Endodermal cell (in vitro differentiated cells): Measurements from ENCODE around the gene PSMD8. TPM values are rescaled to one million over a fixed set of nuclear protein-coding genes. Genes with fewer than 3 reads are reported as not detected.
A peak's percentile ranks its signal among the peaks of the same experiment; 100 is the strongest.

Experiments
- DNase-seq: peaks from one replicate; pipeline ENCODE4 v3.0.0-alpha.2; 2017
- H3K27ac ChIP-seq: 2 replicates; pipeline ENCODE4 v1.5.1; 2013; ENCODE audit warnings: mild to moderate bottlenecking, low read depth, low read length, moderate library complexity
- H3K27me3 ChIP-seq: 2 replicates; pipeline ENCODE4 v1.6.1; 2013; ENCODE audit warnings: mild to moderate bottlenecking, low read length, moderate library complexity; ENCODE audit not compliant: insufficient read depth, control insufficient read depth, poor library complexity, severe bottlenecking
- H3K36me3 ChIP-seq: 2 replicates; pipeline ENCODE4 v1.7.0; 2013; ENCODE audit warnings: mild to moderate bottlenecking, low read length, moderate library complexity; ENCODE audit not compliant: control insufficient read depth, insufficient read depth
- H3K4me1 ChIP-seq: one replicate; pipeline ENCODE4 v1.7.0; 2013; ENCODE audit warnings: low read length; ENCODE audit not compliant: control insufficient read depth, insufficient read depth
- H3K4me3 ChIP-seq: 2 replicates; pipeline ENCODE4 v1.5.1; 2013; ENCODE audit warnings: mild to moderate bottlenecking, low read length, moderate library complexity
- H3K9ac ChIP-seq: 2 replicates; pipeline ENCODE4 v1.6.1; 2013; ENCODE audit warnings: mild to moderate bottlenecking, low read length, moderate library complexity; ENCODE audit not compliant: poor library complexity, severe bottlenecking; ENCODE audit errors: extremely low read depth
- H3K9me3 ChIP-seq: 2 replicates; pipeline ENCODE4 v1.6.1; 2013; ENCODE audit warnings: mild to moderate bottlenecking, low read length, moderate library complexity; ENCODE audit not compliant: control insufficient read depth
- H3K27ac Mint-ChIP-seq: 2 replicates; pipeline ENCODE4 v1.8.0; 2020; ENCODE audit warnings: mixed read lengths
- H3K27me3 Mint-ChIP-seq: 2 replicates; pipeline ENCODE4 v1.8.0; 2021; ENCODE audit warnings: mild to moderate bottlenecking, mixed read lengths; ENCODE audit not compliant: insufficient read depth
- H3K36me3 Mint-ChIP-seq: 2 replicates; pipeline ENCODE4 v1.8.0; 2020; ENCODE audit warnings: low read depth, mixed read lengths
- H3K4me1 Mint-ChIP-seq: 2 replicates; pipeline ENCODE4 v1.8.0; 2020; ENCODE audit warnings: mixed read lengths
- H3K4me3 Mint-ChIP-seq: 2 replicates; pipeline ENCODE4 v1.8.0; 2020; ENCODE audit warnings: mild to moderate bottlenecking, moderate library complexity, mixed read lengths
- H3K9me3 Mint-ChIP-seq: 2 replicates; pipeline ENCODE4 v1.8.0; 2020; ENCODE audit warnings: mild to moderate bottlenecking, mixed read lengths
- WGBS, 2 experiments: methylation state at CpG; one replicate each; pipeline versions ENCODE4 v1.1.5 to v1.1.7; 2013; ENCODE audit warnings: missing lambda C conversion rate in 2 of 2, mixed read lengths in 1 of 2; ENCODE audit not compliant: insufficient coverage in 1 of 2, insufficient read length in 1 of 2; 5-methylcytosine and 5-hydroxymethylcytosine counted together
- total RNA-seq, 2 donors: library from RNA; stranded (reverse); fragmentation: NEBNext Ultra II Directional in 1 of 2; extraction: Animal tissue kit (Norgen Biotek cat#: 25700) in 1 of 2; gene quantifications; 2 replicates in 1 of 2; 3 replicates in 1 of 2; pipeline ENCODE4 v1.2.1, GENCODE V29; 2021
- TF ChIP-seq, protein P1 (sequence below): fragments of 200-600 bp; sonication (generic); conservative IDR thresholded peaks from 2 replicates; pipeline ENCODE4 v1.5.0; 2021; ENCODE audit warnings: antibody characterized with exemption, mild to moderate bottlenecking

PSMD8 gene
- total RNA-seq, 2 donors from 2014 or later = 168 to 178 TPM

- H3K27me3 Mint-ChIP-seq = peaks cover 29% of the 10 kb centered on the region
- TF ChIP-seq, protein P1, sequence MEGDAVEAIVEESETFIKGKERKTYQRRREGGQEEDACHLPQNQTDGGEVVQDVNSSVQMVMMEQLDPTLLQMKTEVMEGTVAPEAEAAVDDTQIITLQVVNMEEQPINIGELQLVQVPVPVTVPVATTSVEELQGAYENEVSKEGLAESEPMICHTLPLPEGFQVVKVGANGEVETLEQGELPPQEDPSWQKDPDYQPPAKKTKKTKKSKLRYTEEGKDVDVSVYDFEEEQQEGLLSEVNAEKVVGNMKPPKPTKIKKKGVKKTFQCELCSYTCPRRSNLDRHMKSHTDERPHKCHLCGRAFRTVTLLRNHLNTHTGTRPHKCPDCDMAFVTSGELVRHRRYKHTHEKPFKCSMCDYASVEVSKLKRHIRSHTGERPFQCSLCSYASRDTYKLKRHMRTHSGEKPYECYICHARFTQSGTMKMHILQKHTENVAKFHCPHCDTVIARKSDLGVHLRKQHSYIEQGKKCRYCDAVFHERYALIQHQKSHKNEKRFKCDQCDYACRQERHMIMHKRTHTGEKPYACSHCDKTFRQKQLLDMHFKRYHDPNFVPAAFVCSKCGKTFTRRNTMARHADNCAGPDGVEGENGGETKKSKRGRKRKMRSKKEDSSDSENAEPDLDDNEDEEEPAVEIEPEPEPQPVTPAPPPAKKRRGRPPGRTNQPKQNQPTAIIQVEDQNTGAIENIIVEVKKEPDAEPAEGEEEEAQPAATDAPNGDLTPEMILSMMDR = no peak
- H3K4me3 Mint-ChIP-seq = no peak overlapping the region
Observed at GRCh38 chr19:38383743-38384142, 9.4 kb downstream of the PSMD8 start.

GRCh38 chr19:38384209-38385027 lies 10.0 kb downstream of the PSMD8 start:
- Histone ChIP-seq H3K27me3 (no peaks in the 10 kb centered on the region), H3K4me3 (no peak overlapping the region), H3K4me1 (no peaks in the 10 kb centered on the region), H3K9me3 (no peaks in the 10 kb centered on the region), H3K9ac (no peak overlapping the region), H3K36me3 (peaks cover 36% of the 10 kb centered on the region), H3K27ac (no peak overlapping the region)
- H3K4me1 Mint-ChIP-seq = peaks cover 4% of the 10 kb centered on the region
- no peak overlapping the region for H3K27ac Mint-ChIP-seq
- H3K9me3 Mint-ChIP-seq = no peaks in the 10 kb centered on the region
- H3K36me3 Mint-ChIP-seq = peaks cover 46% of the 10 kb centered on the region
- TF ChIP-seq, protein P1 = peak; percentile 74
- H3K27me3 Mint-ChIP-seq = peaks cover 29% of the 10 kb centered on the region
- WGBS, 2 experiments = 83 to 90% methylated on average over 2 to 10 of the region's 10 CpGs
- H3K4me3 Mint-ChIP-seq = no peak overlapping the region
- peak; percentile 89 for DNase-seq

More at GRCh38 chr19:38383743-38384142, 9.4 kb downstream of the PSMD8 start:
- no peak for DNase-seq
- H3K4me1 ChIP-seq = no peaks in the 10 kb centered on the region
- H3K36me3 ChIP-seq = peaks cover 42% of the 10 kb centered on the region
- H3K27me3 ChIP-seq = no peaks in the 10 kb centered on the region
- H3K36me3 Mint-ChIP-seq = peaks cover 48% of the 10 kb centered on the region
- no peak overlapping the region for H3K4me3 ChIP-seq
- H3K9me3 ChIP-seq = no peaks in the 10 kb centered on the region
- H3K9ac ChIP-seq = no peak overlapping the region
- H3K4me1 Mint-ChIP-seq = peaks cover 3% of the 10 kb centered on the region
- no peak overlapping the region for H3K27ac ChIP-seq
- no peak overlapping the region for H3K27ac Mint-ChIP-seq
- WGBS, 2 experiments = 100% methylated on average over 1 to 2 of the region's 2 CpGs
- H3K9me3 Mint-ChIP-seq = no peaks in the 10 kb centered on the region

DNA sequence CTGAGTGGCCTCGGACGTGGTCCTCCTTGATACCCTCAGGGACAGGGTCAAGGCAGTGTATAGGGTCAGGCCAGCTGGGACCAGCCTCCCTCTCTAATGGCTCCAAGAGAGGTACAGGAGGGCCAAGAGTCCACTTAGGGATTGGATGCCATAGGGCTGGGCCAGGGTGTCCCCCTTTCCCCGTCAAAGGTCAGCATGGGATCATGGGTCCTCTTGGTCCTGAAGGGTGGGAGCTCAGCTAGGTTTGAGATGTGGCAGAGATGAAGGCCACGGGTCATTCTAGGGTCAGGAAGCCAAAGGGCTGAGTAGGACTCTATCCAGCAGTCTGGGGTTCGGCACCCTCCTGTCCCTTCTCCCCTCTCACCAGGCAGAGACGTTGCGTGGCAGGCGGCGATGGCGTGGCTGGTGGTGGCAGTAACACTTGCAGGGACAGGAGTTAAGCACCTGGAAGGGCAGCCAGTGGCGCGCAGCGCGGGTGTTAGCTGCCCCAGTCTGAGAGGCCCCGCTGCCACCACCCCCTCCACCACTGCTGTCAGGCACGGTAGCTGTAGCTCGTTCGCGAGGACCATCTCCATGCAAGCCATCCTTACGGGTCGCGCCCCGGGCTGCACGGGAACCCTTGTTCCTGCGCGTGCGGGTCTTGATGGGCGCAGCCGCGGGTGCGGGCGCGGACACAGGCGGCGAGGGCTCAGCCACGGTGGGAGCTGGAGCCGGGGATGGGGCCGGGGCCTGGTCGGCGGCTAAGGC lies 10.9 kb downstream of the PSMD8 start:
- DNase-seq = no peak
- Mint-ChIP-seq H3K27ac (no peak overlapping the region), H3K4me1 (peaks cover 8% of the 10 kb centered on the region), H3K9me3 (no peaks in the 10 kb centered on the region), H3K36me3 (peaks cover 41% of the 10 kb centered on the region), H3K27me3 (peaks cover 33% of the 10 kb centered on the region), H3K4me3 (no peak overlapping the region)
- no peak overlapping the region for H3K9ac ChIP-seq
- H3K4me1 ChIP-seq = peaks cover 2% of the 10 kb centered on the region
- no peaks in the 10 kb centered on the region for H3K27me3 ChIP-seq
- H3K27ac ChIP-seq = no peak overlapping the region
- H3K9me3 ChIP-seq = no peaks in the 10 kb centered on the region
- 95 to 97% methylated on average over 13 to 40 of the region's 40 CpGs for WGBS, 2 experiments
- no peak overlapping the region for H3K4me3 ChIP-seq
- TF ChIP-seq, protein P1 = no peak
- H3K36me3 ChIP-seq = peaks cover 32% of the 10 kb centered on the region
